Measurements from ENCODE around the gene LHPP. TPM values are rescaled to one million over a fixed set of nuclear protein-coding genes. Genes with fewer than 3 reads are reported as not detected.

LHPP gene
- total RNA-seq, 1 donor from 2014 or later = 24.5 TPM

GRCh38 chr10:124652701-124653100 is 191.1 kb downstream of the LHPP start:
- no peak for DNase-seq (ENCODE audit: low spot score)
- Mint-ChIP-seq H3K4me3 (no peak overlapping the region), H3K9me3 (no peaks in the 10 kb centered on the region), H3K4me1 (peaks cover 18% of the 10 kb centered on the region), H3K36me3 (peaks cover 4% of the 10 kb centered on the region), H3K27ac (no peak overlapping the region), H3K27me3 (ENCODE audit: insufficient read depth, low read depth) (peaks cover 2% of the 10 kb centered on the region)
- Histone ChIP-seq H3F3A (ENCODE audit: low read depth) (peaks cover 6% of the 10 kb centered on the region), H2AFZ (replicated peaks) (no peak overlapping the region), H3K4me1 (peaks cover 24% of the 10 kb centered on the region), H4K20me1 (ENCODE audit: low read depth) (peaks cover 42% of the 10 kb centered on the region), H3K27me3 (no peaks in the 10 kb centered on the region), H3K9ac (no peak overlapping the region), H3K4me2 (no peak overlapping the region), H3K9me3 (ENCODE audit: low read depth) (no peaks in the 10 kb centered on the region), H3K4me3 (no peak overlapping the region), H3K27ac (no peak overlapping the region), H3K79me2 (ENCODE audit: low read depth) (peaks cover 6% of the 10 kb centered on the region), H3K36me3 (no peaks in the 10 kb centered on the region)
- TF ChIP-seq EZH2phosphoT487 (IDR thresholded peaks at IDR 0.05) (no peak), CTCF (IDR thresholded peaks at IDR 0.05) (no peak), EZH2 (IDR thresholded peaks at IDR 0.05) (no peak)

- Histone ChIP-seq H3K27me3 (no peaks in the 10 kb centered on the region), H3K4me1 (peaks cover 24% of the 10 kb centered on the region), H3K27ac (no peak overlapping the region), H3K9ac (no peak overlapping the region), H3K4me2 (no peak overlapping the region), H3K79me2 (ENCODE audit: low read depth) (no peaks in the 10 kb centered on the region), H2AFZ (replicated peaks) (no peak overlapping the region), H3K9me3 (ENCODE audit: low read depth) (no peaks in the 10 kb centered on the region), H4K20me1 (ENCODE audit: low read depth) (peaks cover 48% of the 10 kb centered on the region), H3K36me3 (no peaks in the 10 kb centered on the region), H3K4me3 (no peak overlapping the region), H3F3A (ENCODE audit: low read depth) (peaks cover 6% of the 10 kb centered on the region)
- Mint-ChIP-seq H3K36me3 (peaks cover 4% of the 10 kb centered on the region), H3K4me1 (peaks cover 18% of the 10 kb centered on the region), H3K9me3 (no peaks in the 10 kb centered on the region), H3K27ac (no peak overlapping the region), H3K4me3 (no peak overlapping the region), H3K27me3 (ENCODE audit: insufficient read depth, low read depth) (peaks cover 2% of the 10 kb centered on the region)
- DNase-seq (ENCODE audit: low spot score) = no peak
- no peak for TF ChIP-seq EZH2phosphoT487 (IDR thresholded peaks at IDR 0.05)
- TF ChIP-seq CTCF (IDR thresholded peaks at IDR 0.05) = no peak
- TF ChIP-seq EZH2 (IDR thresholded peaks at IDR 0.05) = no peak
Observed at GRCh38 chr10:124653311-124653710, 191.7 kb downstream of the LHPP start.

- no peak overlapping the region for H3K27ac ChIP-seq
- peaks cover 2% of the 10 kb centered on the region for H3K27me3 Mint-ChIP-seq (ENCODE audit: insufficient read depth, low read depth)
Observed at GRCh38 chr10:124653811-124654651, 192.4 kb downstream of the LHPP start.

More at GRCh38 chr10:124653811-124654651, 192.4 kb downstream of the LHPP start:
- peaks cover 17% of the 10 kb centered on the region for H3K4me1 ChIP-seq
- H3K4me2 ChIP-seq = no peak overlapping the region
- peaks cover 12% of the 10 kb centered on the region for H3K4me1 Mint-ChIP-seq
- H4K20me1 ChIP-seq (ENCODE audit: low read depth) = peaks cover 54% of the 10 kb centered on the region
- no peak overlapping the region for H3K4me3 Mint-ChIP-seq
- peak overlapping the region; percentile 33 for H3K27ac Mint-ChIP-seq
- no peak overlapping the region for H3K4me3 ChIP-seq
- TF ChIP-seq CTCF (IDR thresholded peaks at IDR 0.05) (no peak), EZH2phosphoT487 (IDR thresholded peaks at IDR 0.05) (no peak), EZH2 (IDR thresholded peaks at IDR 0.05) (no peak)
- no peaks in the 10 kb centered on the region for H3K79me2 ChIP-seq (ENCODE audit: low read depth)
- no peak for DNase-seq (ENCODE audit: low spot score)
- H3K27me3 ChIP-seq = no peaks in the 10 kb centered on the region
- peaks cover 4% of the 10 kb centered on the region for H3K36me3 Mint-ChIP-seq
- H3K9me3 ChIP-seq (ENCODE audit: low read depth) = no peaks in the 10 kb centered on the region
- H3K9me3 Mint-ChIP-seq = no peaks in the 10 kb centered on the region
- H3F3A ChIP-seq (ENCODE audit: low read depth) = peaks cover 6% of the 10 kb centered on the region
- no peak overlapping the region for H3K9ac ChIP-seq
- no peak overlapping the region for H2AFZ ChIP-seq (replicated peaks)
- H3K36me3 ChIP-seq = no peaks in the 10 kb centered on the region

Data from neural progenitor cell (in vitro differentiated cells).